ENCODE measurements around the gene EIF4ENIF1. TPM values are rescaled to one million over a fixed set of nuclear protein-coding genes. Genes with fewer than 3 reads are reported as not detected.
"Not testable (repeated sequence)": the region's sequence is repeated elsewhere in the genome, so short reads cannot be mapped to it uniquely, and the experiment has no call there.

EIF4ENIF1 gene
- total and polyA plus RNA-seq, 10 donors, result 7.3 to 39.4 (median 24.7) TPM

- no peak overlapping the region for H3K4me3 ChIP-seq
- no peaks in the 10 kb centered on the region for H3K9me3 ChIP-seq
- TF ChIP-seq CTCF (IDR thresholded peaks at IDR 0.05 in 8 of 11, conservative IDR thresholded peaks at IDR 0.05 in 3 of 11), result no peak
- TF ChIP-seq POLR2A (IDR thresholded peaks at IDR 0.05), result no peak
- no peak for TF ChIP-seq POLR2AphosphoS5 (IDR thresholded peaks at IDR 0.05)
- peaks cover 0 to 33% (median 5%) of the 10 kb centered on the region in 6 donors for H3K4me1 ChIP-seq
- H3K27me3 ChIP-seq (replicated peaks in 1 of 7), result no peaks in the 10 kb centered on the region
- H3K27ac ChIP-seq, result no peak overlapping the region
- peaks cover 0 to 30% (median 2%) of the 10 kb centered on the region in 6 donors for H3K36me3 ChIP-seq
- DNase-seq, result no peak
- WGBS, 5 donors, result 68 to 83% (median 80%) methylated on average over 5 of the region's 5 CpGs
- intact Hi-C loops (cut with DNase I; ENCODE audit: low total_unique reads), result no loop called here
Measured at GRCh38 chr22:31533374-31533773, 43.7 kb upstream of the EIF4ENIF1 start.

- DNase-seq, result no peak
- H3K9me3 ChIP-seq, result no peaks in the 10 kb centered on the region
- H3K27ac ChIP-seq, result peak overlapping the region in 1 of 8 donors; percentile 33
- H3K36me3 ChIP-seq, result peaks cover 0 to 28% (median 2%) of the 10 kb centered on the region in 6 donors
- no peaks in the 10 kb centered on the region for H3K27me3 ChIP-seq (replicated peaks in 1 of 7)
- TF ChIP-seq POLR2AphosphoS5 (IDR thresholded peaks at IDR 0.05) (no peak), CTCF (IDR thresholded peaks at IDR 0.05 in 8 of 11, conservative IDR thresholded peaks at IDR 0.05 in 3 of 11) (no peak), POLR2A (IDR thresholded peaks at IDR 0.05) (no peak)
- WGBS, 5 donors, result 63 to 95% (median 81%) methylated on average over 1 of the region's 1 CpG
- H3K4me3 ChIP-seq, result no peak overlapping the region
- peaks cover 0 to 33% (median 5%) of the 10 kb centered on the region in 6 donors for H3K4me1 ChIP-seq
- intact Hi-C loops (cut with DNase I; ENCODE audit: low total_unique reads), result no loop called here
Measured at GRCh38 chr22:31532060-31532459, 42.4 kb upstream of the EIF4ENIF1 start.

- peak overlapping the region in 4 of 8 donors; percentile 2 to 42 (median 26) for H3K27ac ChIP-seq
- DNase-seq, result no peak
- H3K4me1 ChIP-seq, result peaks cover 0 to 42% (median 5%) of the 10 kb centered on the region in 6 donors
- H3K27me3 ChIP-seq (replicated peaks in 1 of 7), result no peaks in the 10 kb centered on the region
- whole genome bisulfite sequencing, 5 donors, result 71 to 81% (median 78%) methylated on average over 3 of the region's 3 CpGs
- H3K9me3 ChIP-seq, result no peaks in the 10 kb centered on the region
- no peak for TF ChIP-seq CTCF (IDR thresholded peaks at IDR 0.05 in 8 of 11, conservative IDR thresholded peaks at IDR 0.05 in 3 of 11)
- no peak for TF ChIP-seq POLR2AphosphoS5 (IDR thresholded peaks at IDR 0.05)
- no peak for TF ChIP-seq POLR2A (IDR thresholded peaks at IDR 0.05)
- no peak overlapping the region for H3K4me3 ChIP-seq
- intact Hi-C loops (cut with DNase I; ENCODE audit: low total_unique reads), result no loop called here
- peaks cover 0 to 36% (median 2%) of the 10 kb centered on the region in 6 donors for H3K36me3 ChIP-seq
Measured at GRCh38 chr22:31530823-31531195, 41.2 kb upstream of the EIF4ENIF1 start.

GRCh38 chr22:31526270-31526669 is 36.6 kb upstream of the EIF4ENIF1 start:
- Histone ChIP-seq H3K36me3 (peaks cover 0 to 49% (median 2%) of the 10 kb centered on the region in 6 donors), H3K9me3 (no peaks in the 10 kb centered on the region), H3K4me1 (peaks cover 0 to 44% (median 4%) of the 10 kb centered on the region in 6 donors), H3K27me3 (replicated peaks in 1 of 7) (no peaks in the 10 kb centered on the region), H3K27ac (no peak overlapping the region), H3K4me3 (no peak overlapping the region)
- TF ChIP-seq POLR2A (IDR thresholded peaks at IDR 0.05) (no peak), POLR2AphosphoS5 (IDR thresholded peaks at IDR 0.05) (no peak), CTCF (IDR thresholded peaks at IDR 0.05 in 8 of 11, conservative IDR thresholded peaks at IDR 0.05 in 3 of 11) (no peak)
- 68 to 75% (median 69%) methylated on average over 7 of the region's 7 CpGs for WGBS, 5 donors
- no peak for DNase-seq
- intact Hi-C loops (cut with DNase I; ENCODE audit: low total_unique reads), result no loop called here

- 79 to 90% (median 84%) methylated on average over 5 of the region's 5 CpGs for WGBS, 5 donors
- Histone ChIP-seq H3K4me1 (peaks cover 0 to 46% (median 0%) of the 10 kb centered on the region in 6 donors), H3K36me3 (peaks cover 0 to 39% (median 0%) of the 10 kb centered on the region in 6 donors), H3K27ac (peak overlapping the region in 1 of 8 donors; percentile 25)
- H3K9me3 ChIP-seq; H3K27me3 ChIP-seq (replicated peaks in 1 of 7); DNase-seq; H3K4me3 ChIP-seq; intact Hi-C loops (cut with DNase I; ENCODE audit: low total_unique reads): not testable (repeated sequence)
Measured at GRCh38 chr22:31524132-31524531, 34.5 kb upstream of the EIF4ENIF1 start.

All from spleen (tissue), 11 donors.